ENCODE measurements around the gene UBE2I.

DNA sequence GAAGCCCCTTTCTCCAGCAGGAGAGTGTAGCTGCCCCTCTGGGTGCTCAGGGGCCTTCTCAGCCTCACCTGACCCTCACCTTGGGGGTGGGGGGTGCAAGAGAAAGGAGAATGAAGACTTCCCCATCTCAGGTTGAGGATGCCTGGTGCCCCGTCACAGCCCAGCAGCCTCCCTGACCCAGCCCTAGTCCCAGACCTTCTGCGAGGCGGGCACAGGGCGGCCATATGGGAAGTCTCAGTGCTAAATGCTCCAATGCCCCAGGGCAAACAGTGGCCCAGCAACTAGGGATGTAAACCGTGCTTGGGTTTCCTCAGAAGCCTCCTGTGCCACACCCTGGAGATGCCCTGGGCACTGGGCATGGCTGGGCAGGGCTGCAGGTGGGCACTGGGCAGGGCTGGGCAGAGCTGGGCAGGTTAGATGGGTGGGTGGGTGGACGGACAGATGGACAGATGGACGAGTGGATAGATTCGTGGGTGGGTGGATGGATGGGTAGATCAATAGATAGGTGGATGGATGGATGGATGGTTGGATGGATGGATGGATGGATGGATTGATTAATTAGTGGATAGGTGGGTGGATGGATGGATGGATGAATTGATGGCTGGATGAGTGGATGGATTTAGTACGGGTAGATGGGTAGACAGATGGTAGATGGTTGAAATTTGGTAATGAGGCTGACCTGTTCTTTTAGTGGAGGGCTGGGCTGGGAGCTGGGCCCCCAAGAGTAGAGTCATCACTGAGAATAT is 36.8 kb upstream of the UBE2I start:
- TF ChIP-seq CTCF (IDR thresholded peaks at IDR 0.05; ENCODE audit: low read depth, low read length) (no peak), EZH2phosphoT487 (IDR thresholded peaks at IDR 0.05; ENCODE audit: low read depth) (no peak)
